Measurements from ENCODE around the gene IPO7.
"Not testable (repeated sequence)": the region's sequence is repeated elsewhere in the genome, so short reads cannot be mapped to it uniquely, and the experiment has no call there.

IPO7 gene

GRCh38 chr11:9384535-9385326 lies at the start of gene IPO7:
TSS of gene IPO7 (plus strand) at chr11:9384652. CDS start at chr11:9384764, 112 bp downstream.
- peak; percentile 46 to 96 (median 84) for DNase-seq

- no peak for DNase-seq
These were observed 42.7 kb upstream of the IPO7 start for GRCh38 chr11:9341638-9342178.

- no peak for DNase-seq
These were observed 40.3 kb upstream of the IPO7 start for GRCh38 chr11:9344061-9344680.

GRCh38 chr11:9347100-9347499 lies 37.4 kb upstream of the IPO7 start:
- DNase-seq: no peak

- DNase-seq: not testable (repeated sequence)
These were observed 36.7 kb upstream of the IPO7 start for GRCh38 chr11:9347779-9348178.

- DNase-seq: no peak
These were observed 33.1 kb upstream of the IPO7 start for GRCh38 chr11:9351321-9351881.

GRCh38 chr11:9357041-9357440 lies 27.4 kb upstream of the IPO7 start:
- DNase-seq: no peak

- not testable (repeated sequence) for DNase-seq
These were observed 23.4 kb upstream of the IPO7 start for GRCh38 chr11:9360862-9361622.

GRCh38 chr11:9362393-9362863 lies 22.0 kb upstream of the IPO7 start:
- DNase-seq: no peak

GRCh38 chr11:9363954-9364912 lies 20.2 kb upstream of the IPO7 start:
- peak; percentile 26 to 93 (median 82) for DNase-seq

- DNase-seq: no peak
These were observed 16.9 kb upstream of the IPO7 start for GRCh38 chr11:9367551-9367950.

GRCh38 chr11:9377036-9377435 lies 7.4 kb upstream of the IPO7 start:
- no peak for DNase-seq

GRCh38 chr11:9379041-9379440 lies 5.4 kb upstream of the IPO7 start:
- no peak for DNase-seq

- no peak for DNase-seq
These were observed 3.7 kb upstream of the IPO7 start for GRCh38 chr11:9380773-9381172.

GRCh38 chr11:9385327-9385899 lies 961 bp downstream of the IPO7 start:
- DNase-seq: peak in 7 of 56 donors; percentile 33 to 58 (median 50)

GRCh38 chr11:9386086-9386485 lies 1.6 kb downstream of the IPO7 start:
- DNase-seq: no peak

GRCh38 chr11:9386901-9387300 lies 2.4 kb downstream of the IPO7 start:
- DNase-seq: no peak

- no peak for DNase-seq
These were observed 11.9 kb downstream of the IPO7 start for GRCh38 chr11:9396310-9396709.

GRCh38 chr11:9396752-9397151 lies 12.3 kb downstream of the IPO7 start:
- no peak for DNase-seq
